Common myeloid progenitor, CD34-positive (primary cell): ENCODE results near the gene RALB.
A peak's percentile ranks its signal among the peaks of the same experiment; 100 is the strongest.

Experiments used
- CTCF ChIA-PET: fragments of 350-600 bp; sonication (Branson Sonifier 250); formaldehyde crosslinking; loops from one replicate; lab custom pipeline; 2021; ENCODE audit warnings: antibody characterized with exemption; lab: Charles Lee
- POLR2A ChIA-PET: fragments of 350-600 bp; sonication (Branson Sonifier 250); formaldehyde crosslinking; loops from one replicate; lab custom pipeline; 2021; ENCODE audit warnings: antibody characterized with exemption; lab: Charles Lee
- DNase-seq, 3 donors: peaks; one replicate each; pipeline versions ENCODE4 v3.0.0 to v3.0.0-alpha.2; 2013
- H3K27ac ChIP-seq, 2 experiments: 1 replicate in 1 of 2; 2 replicates in 1 of 2; pipeline ENCODE4 v1.7.0; 2013; ENCODE audit warnings: inconsistent platforms in 2 of 2, low read length in 2 of 2, mild to moderate bottlenecking in 2 of 2, low read depth in 1 of 2, moderate library complexity in 1 of 2; ENCODE audit not compliant: severe bottlenecking in 2 of 2, insufficient read depth in 1 of 2, poor library complexity in 1 of 2
- H3K27me3 ChIP-seq, 5 experiments: replicated peaks in 2 of 5; 1 replicate in 3 of 5; 2 replicates in 2 of 5; pipeline versions ENCODE4 v1.6.1 to v1.7.0; 2013; ENCODE audit warnings: low read length in 4 of 5, mild to moderate bottlenecking in 2 of 5, moderate library complexity in 2 of 5, inconsistent platforms in 1 of 5; ENCODE audit not compliant: insufficient read depth in 5 of 5, control insufficient read depth in 4 of 5
- H3K36me3 ChIP-seq, 4 experiments: 1 replicate in 2 of 4; 2 replicates in 2 of 4; pipeline versions ENCODE4 v1.6.1 to v1.7.0; 2013; ENCODE audit warnings: low read length in 3 of 4, control low read depth in 1 of 4, mild to moderate bottlenecking in 1 of 4; ENCODE audit not compliant: control insufficient read depth in 4 of 4, insufficient read depth in 4 of 4
- H3K4me1 ChIP-seq, 4 experiments: 1 replicate in 3 of 4; 2 replicates in 1 of 4; pipeline versions ENCODE4 v1.6.1 to v1.7.1; 2013; ENCODE audit warnings: low read length in 3 of 4, mild to moderate bottlenecking in 3 of 4, control low read depth in 1 of 4, inconsistent platforms in 1 of 4, moderate library complexity in 1 of 4; ENCODE audit not compliant: control insufficient read depth in 4 of 4, insufficient read depth in 4 of 4; ENCODE audit errors: control extremely low read depth in 1 of 4
- H3K4me3 ChIP-seq, 7 experiments: 1 replicate in 4 of 7; 2 replicates in 3 of 7; pipeline versions ENCODE4 v1.5.1 to v1.7.0; 2013; ENCODE audit warnings: mild to moderate bottlenecking in 7 of 7, low read length in 6 of 7, moderate library complexity in 6 of 7, inconsistent platforms in 2 of 7, low read depth in 2 of 7, control low read depth in 1 of 7; ENCODE audit not compliant: insufficient read depth in 4 of 7, control insufficient read depth in 1 of 7; ENCODE audit errors: extremely low read depth in 1 of 7
- H3K9me3 ChIP-seq, 5 experiments: 1 replicate in 4 of 5; 2 replicates in 1 of 5; pipeline versions ENCODE4 v1.6.1 to v1.7.1; 2013; ENCODE audit warnings: low read length in 4 of 5, mild to moderate bottlenecking in 2 of 5, inconsistent platforms in 1 of 5, low read depth in 1 of 5, moderate library complexity in 1 of 5; ENCODE audit not compliant: control insufficient read depth in 4 of 5, insufficient read depth in 2 of 5; ENCODE audit errors: control extremely low read depth in 1 of 5
- WGBS: methylation state at CpG from one replicate; pipeline ENCODE4 v1.1.5; 2013; ENCODE audit not compliant: insufficient coverage; 5-methylcytosine and 5-hydroxymethylcytosine counted together

The RALB gene

DNA sequence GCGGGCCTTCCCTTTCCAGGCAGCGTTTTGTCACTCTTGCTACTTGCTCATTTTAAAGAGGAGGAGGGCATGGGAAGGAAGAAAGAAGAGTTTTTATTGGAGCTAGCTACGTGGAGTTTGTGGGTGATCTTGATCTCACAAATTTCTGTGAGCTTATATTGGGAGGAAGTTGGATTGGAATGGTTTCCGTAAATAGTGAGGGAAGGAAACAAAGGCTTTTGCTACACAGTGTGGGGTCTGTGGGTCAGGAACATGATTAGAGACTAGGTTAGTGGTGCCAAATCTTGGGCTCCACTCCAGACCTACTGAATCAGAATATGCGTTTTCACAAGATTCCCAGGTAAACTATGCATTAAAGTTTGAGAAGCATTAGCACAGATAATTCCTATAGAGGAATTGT lies 8.1 kb downstream of the RALB start:
- Histone ChIP-seq H3K4me1 (peaks cover 46 to 73% (median 57%) of the 10 kb centered on the region in 4 experiments), H3K9me3 (peaks cover 0 to 14% (median 4%) of the 10 kb centered on the region in 5 experiments), H3K27ac (no peak overlapping the region), H3K36me3 (peaks cover 0 to 8% (median 1%) of the 10 kb centered on the region in 4 experiments), H3K27me3 (no peaks in the 10 kb centered on the region), H3K4me3 (no peak overlapping the region)
- POLR2A ChIA-PET: no interaction called here
- CTCF ChIA-PET: interaction anchor here (0.9 to 1.1 kb wide), 2 partner anchors 9 to 39 kb away, joined by 3 read pairs; no protein-coding TSS in a partner anchor
- 31% methylated on average over 4 of the region's 5 CpGs for WGBS
- DNase-seq: no peak

GRCh38 chr2:120261387-120262006 lies 8.8 kb downstream of the RALB start:
- ChIA-PET POLR2A (no interaction called here), CTCF (interaction anchor here (1.1 to 1.3 kb wide), 3 partner anchors 22 to 40 kb away, joined by 3 read pairs; no protein-coding TSS in a partner anchor)
- H3K4me3 ChIP-seq: no peak overlapping the region
- H3K27ac ChIP-seq: no peak overlapping the region
- DNase-seq: no peak
- H3K27me3 ChIP-seq: no peaks in the 10 kb centered on the region
- peaks cover 0 to 8% (median 1%) of the 10 kb centered on the region in 4 experiments for H3K36me3 ChIP-seq
- H3K9me3 ChIP-seq: peaks cover 0 to 10% (median 4%) of the 10 kb centered on the region in 5 experiments
- peaks cover 43 to 70% (median 50%) of the 10 kb centered on the region in 4 experiments for H3K4me1 ChIP-seq
- 70% methylated on average over 6 of the region's 6 CpGs for WGBS

DNA sequence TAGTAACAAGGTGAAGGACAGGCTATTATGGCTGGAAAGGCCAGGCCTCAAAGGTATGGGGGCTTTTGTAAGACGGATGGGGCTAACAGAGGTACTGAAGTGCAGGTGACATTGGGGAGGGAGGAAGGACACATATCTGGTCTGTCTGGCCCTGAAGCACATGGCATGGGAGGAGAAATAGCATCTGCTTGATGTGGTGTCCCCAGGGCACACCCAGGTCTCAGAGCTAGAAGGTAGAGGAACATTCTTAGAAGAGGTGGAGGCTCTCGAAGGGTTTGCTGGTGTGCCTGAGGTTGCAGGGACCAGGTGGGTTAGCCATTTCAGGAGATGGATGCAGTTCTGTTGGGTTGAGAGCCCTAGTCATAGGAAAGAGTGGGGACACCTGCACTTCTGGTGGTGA lies 9.5 kb downstream of the RALB start:
- H3K36me3 ChIP-seq: peaks cover 0 to 8% (median 1%) of the 10 kb centered on the region in 4 experiments
- peaks cover 0 to 10% (median 4%) of the 10 kb centered on the region in 5 experiments for H3K9me3 ChIP-seq
- H3K4me3 ChIP-seq: no peak overlapping the region
- ChIA-PET POLR2A (no interaction called here), CTCF (interaction anchor here (1.2 to 1.3 kb wide), 2 partner anchors 22 to 30 kb away, joined by 3 read pairs; no protein-coding TSS in a partner anchor)
- no peak for DNase-seq
- WGBS: 70% methylated on average over 2 of the region's 2 CpGs
- H3K27me3 ChIP-seq: no peaks in the 10 kb centered on the region
- no peak overlapping the region for H3K27ac ChIP-seq
- H3K4me1 ChIP-seq: peaks cover 37 to 69% (median 46%) of the 10 kb centered on the region in 4 experiments

GRCh38 chr2:120262761-120263428 lies 10.2 kb downstream of the RALB start:
- ChIA-PET POLR2A (no interaction called here), CTCF (interaction anchor here (1.2 to 4.7 kb wide), 4 partner anchors 11 to 80 kb away, joined by 3 to 21 read pairs (median 4); partner anchors contain the start of gene RALB)
- H3K4me1 ChIP-seq: peaks cover 30 to 65% (median 41%) of the 10 kb centered on the region in 4 experiments
- H3K4me3 ChIP-seq: no peak overlapping the region
- H3K27ac ChIP-seq: no peak overlapping the region
- peaks cover 0 to 8% (median 1%) of the 10 kb centered on the region in 4 experiments for H3K36me3 ChIP-seq
- no peak for DNase-seq
- no peaks in the 10 kb centered on the region for H3K27me3 ChIP-seq
- 77% methylated on average over 6 of the region's 10 CpGs for WGBS
- H3K9me3 ChIP-seq: peaks cover 0 to 10% (median 4%) of the 10 kb centered on the region in 5 experiments

DNA sequence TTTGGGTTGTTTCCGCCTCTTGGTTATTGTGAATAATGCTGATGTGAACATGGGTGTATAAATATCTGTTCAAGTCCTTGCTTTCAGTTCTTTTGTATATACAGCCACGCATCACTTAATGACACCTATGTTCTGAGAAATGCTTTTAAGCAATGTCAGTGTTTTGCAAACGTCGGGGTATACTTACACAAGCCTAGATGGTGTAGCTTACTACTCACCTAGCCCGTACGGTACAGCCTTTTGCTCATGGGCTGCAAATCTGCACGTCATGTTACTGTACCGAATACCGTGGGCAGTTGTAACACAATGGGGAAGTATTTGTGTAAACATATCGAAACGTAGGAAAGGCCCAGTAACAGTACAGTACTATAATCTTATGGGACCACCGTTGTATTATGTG lies 12.4 kb downstream of the RALB start:
- WGBS: 7% methylated on average over 7 of the region's 12 CpGs
- Histone ChIP-seq H3K4me1 (peaks cover 23 to 70% (median 32%) of the 10 kb centered on the region in 4 experiments), H3K27me3 (no peaks in the 10 kb centered on the region), H3K27ac (peak overlapping the region in 1 of 2 experiments; percentile 29), H3K36me3 (peaks cover 0 to 4% (median 3%) of the 10 kb centered on the region in 4 experiments), H3K9me3 (peaks cover 0 to 8% (median 4%) of the 10 kb centered on the region in 5 experiments), H3K4me3 (peak overlapping the region in 5 of 7 experiments; percentile 12 to 70 (median 36))
- ChIA-PET CTCF (interaction anchor here (0.7 to 4.7 kb wide), 10 partner anchors 8 to 27 kb away, joined by 3 to 21 read pairs (median 4); partner anchors contain the start of gene RALB), POLR2A (interaction anchor here (1.2 to 1.5 kb wide), 2 partner anchors 12 to 45 kb away, joined by 3 to 5 read pairs; partner anchors contain the start of gene RALB)
- peak in 2 of 3 donors; percentile 91 to 93 for DNase-seq

DNA sequence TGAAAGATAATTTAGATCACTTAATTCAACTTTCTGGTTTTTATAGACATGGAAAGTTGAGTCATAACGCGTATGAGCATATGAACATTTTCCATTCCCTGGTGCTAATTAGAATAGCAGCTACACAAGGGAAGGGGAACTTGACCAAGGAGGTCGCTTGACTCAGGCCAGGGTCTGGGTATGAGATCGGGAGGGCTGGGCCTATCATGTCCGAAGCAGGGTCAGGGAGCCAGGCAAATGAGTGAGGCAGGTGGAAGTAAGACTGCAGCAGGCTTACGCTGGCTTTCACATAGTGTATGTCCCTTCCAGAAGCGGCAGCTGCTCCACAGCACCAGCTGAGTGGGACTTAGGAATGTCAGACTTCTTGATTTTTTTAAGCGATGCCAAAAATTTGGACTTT lies 14.7 kb downstream of the RALB start:
- H3K4me1 ChIP-seq: peaks cover 15 to 60% (median 19%) of the 10 kb centered on the region in 4 experiments
- no peaks in the 10 kb centered on the region for H3K9me3 ChIP-seq
- no peak overlapping the region for H3K27ac ChIP-seq
- CTCF ChIA-PET: interaction anchor here (1.2 to 4.7 kb wide), 3 partner anchors 8 to 22 kb away, joined by 3 to 21 read pairs (median 9); partner anchors contain the start of gene RALB
- H3K27me3 ChIP-seq: no peaks in the 10 kb centered on the region
- WGBS: 100% methylated on average over 6 of the region's 8 CpGs
- POLR2A ChIA-PET: interaction anchor here (1.4 kb wide), 1 partner anchor 35 kb away, joined by 3 read pairs; no protein-coding TSS in a partner anchor
- no peak overlapping the region for H3K4me3 ChIP-seq
- no peak for DNase-seq
- H3K36me3 ChIP-seq: peaks cover 0 to 3% (median 1%) of the 10 kb centered on the region in 4 experiments
